Measurements from ENCODE around the gene ITGB6.

GRCh38 chr2:160174322-160174721, 25.8 kb downstream of the ITGB6 start:
- TF ChIP-seq POLR2A (IDR thresholded peaks at IDR 0.05; ENCODE audit: low read depth, low read length) (no peak), POLR2AphosphoS5 (IDR thresholded peaks at IDR 0.05; ENCODE audit: low read depth, low read length) (no peak)
